ENCODE data around the gene KCNH2. TPM values are rescaled to one million over a fixed set of nuclear protein-coding genes. Genes with fewer than 3 reads are reported as not detected.

Gene KCNH2
- total and polyA plus RNA-seq, 3 experiments from 2014 or later, result 0.11 to 0.63 (median 0.24) TPM

DNA sequence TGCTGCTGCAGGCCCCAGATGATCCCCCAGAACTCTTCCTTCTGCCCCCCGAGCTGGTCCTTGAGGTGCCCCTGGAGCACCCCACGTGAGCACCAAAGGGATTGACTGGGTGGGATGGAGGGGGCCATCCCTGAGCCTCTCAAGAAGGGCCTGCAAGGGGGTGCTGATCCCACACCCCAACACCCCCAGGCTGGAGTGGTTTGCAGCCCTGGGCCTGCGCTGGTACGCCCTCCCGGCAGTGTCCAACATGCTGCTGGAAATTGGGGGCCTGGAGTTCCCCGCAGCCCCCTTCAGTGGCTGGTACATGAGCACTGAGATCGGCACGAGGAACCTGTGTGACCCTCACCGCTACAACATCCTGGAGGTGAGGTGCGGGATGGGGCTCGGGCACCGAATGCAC is 20.9 kb upstream of the KCNH2 start:
- no peaks in the 10 kb centered on the region for H3K36me3 Mint-ChIP-seq
- peaks cover 4 to 5% of the 10 kb centered on the region in 2 donors for H3K27me3 Mint-ChIP-seq
- H3K27ac Mint-ChIP-seq, result peak overlapping the region in 1 of 8 donors; percentile 41
- H3K4me1 Mint-ChIP-seq, result peaks cover 24 to 34% (median 29%) of the 10 kb centered on the region in 3 donors
- Histone ChIP-seq H3K27ac (ENCODE audit: low read depth, low read length) (no peak overlapping the region), H3K4me3 (ENCODE audit: low read length) (no peak overlapping the region), H3K36me3 (ENCODE audit: insufficient read depth, low read length) (no peaks in the 10 kb centered on the region), H3K4me1 (ENCODE audit: insufficient read depth, low read length) (peaks cover 51% of the 10 kb centered on the region), H3K9me3 (ENCODE audit: low read length) (no peaks in the 10 kb centered on the region), H3K27me3 (ENCODE audit: insufficient read depth, low read length, poor library complexity, severe bottlenecking) (no peaks in the 10 kb centered on the region)
- no peak for DNase-seq
- no peak overlapping the region for H3K4me3 Mint-ChIP-seq
- POLR2A ChIA-PET, result interaction anchor here (1.5 kb wide), 1 partner anchor 11 kb away, joined by 4 read pairs; no protein-coding TSS in a partner anchor
- peaks cover 0 to 4% (median 0%) of the 10 kb centered on the region in 5 donors for H3K9me3 Mint-ChIP-seq
- CTCF ChIA-PET, result interaction anchor here (2.0 kb wide), 1 partner anchor 10 kb away, joined by 10 read pairs; no protein-coding TSS in a partner anchor

- no peak for DNase-seq
- CTCF ChIA-PET, result interaction anchor here (2.2 kb wide), 1 partner anchor 13 kb away, joined by 8 read pairs; no protein-coding TSS in a partner anchor
- no peak overlapping the region for H3K27ac ChIP-seq (ENCODE audit: low read depth, low read length)
- no peaks in the 10 kb centered on the region for H3K36me3 ChIP-seq (ENCODE audit: insufficient read depth, low read length)
- POLR2A ChIA-PET, result interaction anchor here (1.5 kb wide), 1 partner anchor 11 kb away, joined by 4 read pairs; no protein-coding TSS in a partner anchor
- Mint-ChIP-seq H3K36me3 (no peaks in the 10 kb centered on the region), H3K27ac (peak overlapping the region in 2 of 8 donors; percentile 55 to 79), H3K9me3 (peaks cover 0 to 4% (median 0%) of the 10 kb centered on the region in 5 donors), H3K27me3 (peaks cover 4 to 5% of the 10 kb centered on the region in 2 donors), H3K4me1 (peaks cover 26 to 37% (median 31%) of the 10 kb centered on the region in 3 donors), H3K4me3 (no peak overlapping the region)
- no peaks in the 10 kb centered on the region for H3K27me3 ChIP-seq (ENCODE audit: insufficient read depth, low read length, poor library complexity, severe bottlenecking)
- no peaks in the 10 kb centered on the region for H3K9me3 ChIP-seq (ENCODE audit: low read length)
- peaks cover 55% of the 10 kb centered on the region for H3K4me1 ChIP-seq (ENCODE audit: insufficient read depth, low read length)
- no peak overlapping the region for H3K4me3 ChIP-seq (ENCODE audit: low read length)
These were observed 20.2 kb upstream of the KCNH2 start for GRCh38 chr7:150998341-150998740.

- DNase-seq, result no peak
- H3K4me3 Mint-ChIP-seq, result no peak overlapping the region
- peaks cover 0 to 4% (median 0%) of the 10 kb centered on the region in 5 donors for H3K9me3 Mint-ChIP-seq
- no peaks in the 10 kb centered on the region for H3K27me3 ChIP-seq (ENCODE audit: insufficient read depth, low read length, poor library complexity, severe bottlenecking)
- no peaks in the 10 kb centered on the region for H3K9me3 ChIP-seq (ENCODE audit: low read length)
- H3K4me3 ChIP-seq (ENCODE audit: low read length), result no peak overlapping the region
- H3K36me3 Mint-ChIP-seq, result no peaks in the 10 kb centered on the region
- H3K4me1 ChIP-seq (ENCODE audit: insufficient read depth, low read length), result peaks cover 55% of the 10 kb centered on the region
- POLR2A ChIA-PET, result interaction anchor here (1.5 kb wide), 1 partner anchor 12 kb away, joined by 4 read pairs; no protein-coding TSS in a partner anchor
- H3K27ac Mint-ChIP-seq, result no peak overlapping the region
- CTCF ChIA-PET, result interaction anchor here (1.3 to 2.2 kb wide), 2 partner anchors 9 to 12 kb away, joined by 5 to 8 read pairs; no protein-coding TSS in a partner anchor
- H3K36me3 ChIP-seq (ENCODE audit: insufficient read depth, low read length), result no peaks in the 10 kb centered on the region
- H3K27me3 Mint-ChIP-seq, result peaks cover 4 to 5% of the 10 kb centered on the region in 2 donors
- no peak overlapping the region for H3K27ac ChIP-seq (ENCODE audit: low read depth, low read length)
- H3K4me1 Mint-ChIP-seq, result peaks cover 26 to 37% (median 31%) of the 10 kb centered on the region in 3 donors
These were observed 19.7 kb upstream of the KCNH2 start for GRCh38 chr7:150997817-150998216.

DNA sequence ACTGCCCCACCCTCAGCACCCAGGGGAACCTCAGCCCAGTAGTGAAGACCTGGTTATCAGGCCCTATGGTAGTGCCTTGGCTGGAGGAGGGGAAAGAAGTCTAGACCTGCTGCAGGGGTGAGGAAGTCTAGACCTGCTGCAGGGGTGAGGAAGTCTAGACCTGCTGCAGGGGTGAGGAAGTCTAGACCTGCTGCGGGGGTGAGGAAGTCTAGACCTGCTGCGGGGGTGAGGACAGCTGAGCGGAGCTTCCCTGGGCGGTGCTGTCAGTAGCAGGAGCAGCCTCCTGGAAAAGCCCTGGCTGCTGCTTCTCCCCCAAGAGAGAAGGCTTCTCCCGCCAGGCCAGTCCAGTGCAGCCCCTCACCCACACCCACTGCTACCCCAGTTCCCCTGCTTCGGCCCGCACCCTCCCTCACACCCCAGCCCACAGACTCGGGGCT is 19.0 kb upstream of the KCNH2 start:
- no peaks in the 10 kb centered on the region for H3K9me3 ChIP-seq (ENCODE audit: low read length)
- no peak overlapping the region for H3K4me3 ChIP-seq (ENCODE audit: low read length)
- Mint-ChIP-seq H3K27me3 (peaks cover 4 to 5% of the 10 kb centered on the region in 2 donors), H3K27ac (no peak overlapping the region), H3K4me1 (peaks cover 26 to 37% (median 31%) of the 10 kb centered on the region in 3 donors), H3K36me3 (no peaks in the 10 kb centered on the region), H3K9me3 (peaks cover 0 to 4% (median 0%) of the 10 kb centered on the region in 5 donors), H3K4me3 (no peak overlapping the region)
- H3K27me3 ChIP-seq (ENCODE audit: insufficient read depth, low read length, poor library complexity, severe bottlenecking), result no peaks in the 10 kb centered on the region
- no peaks in the 10 kb centered on the region for H3K36me3 ChIP-seq (ENCODE audit: insufficient read depth, low read length)
- CTCF ChIA-PET, result interaction anchor here (0.7 to 2.2 kb wide), 3 partner anchors 8 to 11 kb away, joined by 3 to 8 read pairs (median 5); no protein-coding TSS in a partner anchor
- peaks cover 55% of the 10 kb centered on the region for H3K4me1 ChIP-seq (ENCODE audit: insufficient read depth, low read length)
- DNase-seq, result no peak
- no peak overlapping the region for H3K27ac ChIP-seq (ENCODE audit: low read depth, low read length)
- POLR2A ChIA-PET, result no interaction called here

GRCh38 chr7:150996376-150997074 is 18.4 kb upstream of the KCNH2 start:
- Histone ChIP-seq H3K36me3 (ENCODE audit: insufficient read depth, low read length) (no peaks in the 10 kb centered on the region), H3K27me3 (ENCODE audit: insufficient read depth, low read length, poor library complexity, severe bottlenecking) (no peaks in the 10 kb centered on the region), H3K4me3 (ENCODE audit: low read length) (no peak overlapping the region), H3K9me3 (ENCODE audit: low read length) (no peaks in the 10 kb centered on the region), H3K4me1 (ENCODE audit: insufficient read depth, low read length) (peaks cover 55% of the 10 kb centered on the region), H3K27ac (ENCODE audit: low read depth, low read length) (no peak overlapping the region)
- Mint-ChIP-seq H3K27me3 (peaks cover 4 to 5% of the 10 kb centered on the region in 2 donors), H3K27ac (no peak overlapping the region), H3K9me3 (peaks cover 0 to 4% (median 0%) of the 10 kb centered on the region in 5 donors), H3K4me3 (no peak overlapping the region), H3K4me1 (peaks cover 26 to 37% (median 31%) of the 10 kb centered on the region in 3 donors), H3K36me3 (no peaks in the 10 kb centered on the region)
- no peak for DNase-seq
- ChIA-PET CTCF (interaction anchor here (0.7 to 2.2 kb wide), 3 partner anchors 7 to 12 kb away, joined by 3 to 8 read pairs (median 5); no protein-coding TSS in a partner anchor), POLR2A (no interaction called here)

- Mint-ChIP-seq H3K36me3 (peaks cover 0 to 14% (median 0%) of the 10 kb centered on the region in 3 donors), H3K4me1 (peaks cover 18 to 32% (median 21%) of the 10 kb centered on the region in 3 donors), H3K4me3 (no peak overlapping the region), H3K27ac (no peak overlapping the region), H3K27me3 (peaks cover 4 to 10% of the 10 kb centered on the region in 2 donors), H3K9me3 (peaks cover 7 to 14% (median 11%) of the 10 kb centered on the region in 5 donors)
- no peaks in the 10 kb centered on the region for H3K36me3 ChIP-seq (ENCODE audit: insufficient read depth, low read length)
- peaks cover 51% of the 10 kb centered on the region for H3K4me1 ChIP-seq (ENCODE audit: insufficient read depth, low read length)
- POLR2A ChIA-PET, result interaction anchor here (0.8 kb wide), 1 partner anchor 15 kb away, joined by 3 read pairs; no protein-coding TSS in a partner anchor
- no peaks in the 10 kb centered on the region for H3K27me3 ChIP-seq (ENCODE audit: insufficient read depth, low read length, poor library complexity, severe bottlenecking)
- peaks cover 9% of the 10 kb centered on the region for H3K9me3 ChIP-seq (ENCODE audit: low read length)
- no peak for DNase-seq
- CTCF ChIA-PET, result interaction anchor here (0.8 to 2.3 kb wide), 10 partner anchors 10 to 117 kb away, joined by 3 to 13 read pairs (median 6); no protein-coding TSS in a partner anchor
- no peak overlapping the region for H3K27ac ChIP-seq (ENCODE audit: low read depth, low read length)
- H3K4me3 ChIP-seq (ENCODE audit: low read length), result peak overlapping the region; percentile 5
These were observed 16.9 kb upstream of the KCNH2 start for GRCh38 chr7:150994838-150995510.

DNA sequence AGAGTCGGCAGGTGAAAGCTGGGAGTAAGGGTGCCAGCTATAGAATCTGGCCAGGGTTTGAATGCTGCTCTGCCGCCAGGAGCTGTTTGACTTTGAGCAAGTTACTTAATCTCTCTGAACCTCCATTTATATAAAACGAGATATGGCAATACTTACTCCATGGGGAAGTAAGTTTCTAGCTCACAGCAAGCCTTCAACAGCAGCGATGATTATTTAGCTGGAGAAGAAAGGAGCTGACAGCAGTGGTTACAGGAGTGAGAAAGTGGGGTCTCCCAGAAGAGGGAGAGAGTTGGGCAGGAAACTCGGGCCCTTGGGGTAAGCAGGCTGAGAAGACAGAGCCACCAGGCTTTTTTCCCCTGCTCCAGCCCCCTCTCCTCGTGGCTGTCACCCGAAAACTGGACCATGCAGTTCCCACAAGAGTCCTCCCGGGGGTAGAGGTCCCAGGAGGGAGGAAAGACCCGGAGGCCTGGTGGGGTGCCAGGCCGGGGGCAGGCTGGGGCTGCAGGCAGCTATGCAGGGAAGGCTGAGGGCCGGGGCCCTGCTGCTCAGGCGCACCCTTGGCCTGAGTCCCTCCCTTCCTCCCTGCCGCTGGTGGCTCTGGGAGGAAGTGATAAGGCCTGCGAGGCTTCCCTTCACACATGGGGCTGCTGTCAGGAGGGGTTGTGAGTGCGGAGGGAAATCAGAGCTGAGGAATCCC is 16.2 kb upstream of the KCNH2 start:
- peaks cover 0 to 15% (median 0%) of the 10 kb centered on the region in 3 donors for H3K36me3 Mint-ChIP-seq
- H3K4me3 Mint-ChIP-seq, result no peak overlapping the region
- peak overlapping the region; percentile 5 for H3K4me3 ChIP-seq (ENCODE audit: low read length)
- H3K9me3 Mint-ChIP-seq, result peaks cover 7 to 19% (median 14%) of the 10 kb centered on the region in 5 donors
- ChIA-PET POLR2A (interaction anchor here (0.8 kb wide), 1 partner anchor 15 kb away, joined by 3 read pairs; no protein-coding TSS in a partner anchor), CTCF (interaction anchor here (0.8 to 2.3 kb wide), 10 partner anchors 9 to 118 kb away, joined by 3 to 13 read pairs (median 6); no protein-coding TSS in a partner anchor)
- peaks cover 19 to 29% (median 20%) of the 10 kb centered on the region in 3 donors for H3K4me1 Mint-ChIP-seq
- peak overlapping the region; percentile 69 for H3K27ac ChIP-seq (ENCODE audit: low read depth, low read length)
- H3K9me3 ChIP-seq (ENCODE audit: low read length), result peaks cover 12% of the 10 kb centered on the region
- H3K36me3 ChIP-seq (ENCODE audit: insufficient read depth, low read length), result no peaks in the 10 kb centered on the region
- peaks cover 44% of the 10 kb centered on the region for H3K4me1 ChIP-seq (ENCODE audit: insufficient read depth, low read length)
- no peaks in the 10 kb centered on the region for H3K27me3 ChIP-seq (ENCODE audit: insufficient read depth, low read length, poor library complexity, severe bottlenecking)
- H3K27me3 Mint-ChIP-seq, result peaks cover 4 to 12% of the 10 kb centered on the region in 2 donors
- no peak for DNase-seq
- peak overlapping the region in 2 of 8 donors; percentile 17 to 76 for H3K27ac Mint-ChIP-seq
